ENCODE data around the gene RLN2. TPM values are rescaled to one million over a fixed set of nuclear protein-coding genes. Genes with fewer than 3 reads are reported as not detected.
A peak's percentile ranks its signal among the peaks of the same experiment; 100 is the strongest.

Gene RLN2
- total and polyA plus RNA-seq, 7 experiments from 2014 or later = 0.72 to 7.4 (median 3.0) TPM

DNA sequence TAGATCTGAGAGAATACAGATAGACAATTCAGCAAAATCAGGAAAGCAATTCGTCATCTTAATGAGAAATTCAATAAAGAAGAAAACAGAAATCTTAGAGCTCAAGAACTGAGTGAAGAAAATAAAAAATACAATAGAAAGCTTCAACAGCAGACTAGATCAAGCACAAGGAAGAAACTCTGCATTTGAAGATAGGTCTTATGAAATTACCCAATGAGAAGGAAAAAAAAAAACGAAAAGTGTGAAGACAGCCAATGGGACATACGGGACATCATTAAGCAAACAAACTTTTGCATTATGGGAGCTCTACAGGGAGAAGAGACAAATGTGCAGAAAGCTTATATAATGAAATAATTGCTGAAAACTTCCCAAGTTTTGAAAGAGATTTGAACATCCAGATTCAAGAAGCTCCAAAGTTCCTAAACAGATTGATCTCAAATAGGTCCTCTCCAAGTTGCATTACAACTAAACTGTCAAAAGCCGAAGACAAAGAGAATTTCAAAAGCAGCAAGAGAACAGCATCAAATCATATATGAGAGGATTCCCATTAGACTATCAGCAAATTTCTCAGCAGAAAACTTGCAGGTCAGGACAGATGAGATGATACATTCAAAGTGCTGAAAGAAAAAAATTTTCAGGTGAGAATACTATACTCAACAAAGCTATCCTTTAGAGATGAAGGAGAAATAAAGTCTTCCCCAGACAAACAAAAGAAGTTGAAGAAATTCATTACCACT is 10.8 kb upstream of the RLN2 start:
- intact Hi-C loops (cut with micrococcal nuclease) = no loop called here

DNA sequence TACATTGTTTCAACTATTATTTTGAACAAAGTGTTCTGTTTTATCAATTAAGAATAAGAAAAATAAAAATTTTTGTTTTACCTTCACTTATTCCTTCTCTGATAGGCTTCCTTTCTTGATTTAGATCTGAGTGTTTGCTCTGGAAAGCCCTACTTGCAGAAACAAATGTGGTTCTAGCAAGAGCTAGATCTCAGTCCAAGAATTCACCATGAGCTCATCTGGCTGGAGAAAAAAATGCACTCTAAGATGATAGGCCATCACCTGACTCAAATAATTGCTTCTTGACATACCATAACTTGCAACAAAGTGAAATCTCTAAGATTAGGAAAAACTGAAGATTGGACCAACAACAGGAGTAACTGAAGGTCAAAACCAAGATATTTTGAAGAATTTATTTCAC is 6.3 kb upstream of the RLN2 start:
- H3K4me3 ChIP-seq (ENCODE audit: low read length) = no peak overlapping the region
- peaks cover 0 to 3% of the 10 kb centered on the region in 2 donors for H3K4me1 ChIP-seq (ENCODE audit: control insufficient read depth in 2 of 2, insufficient read depth in 2 of 2, low read length in 2 of 2)
- Mint-ChIP-seq H3K27me3 (peaks cover 0 to 5% (median 0%) of the 10 kb centered on the region in 5 donors), H3K4me3 (no peak overlapping the region), H3K27ac (no peak overlapping the region), H3K36me3 (peaks cover 13 to 48% (median 20%) of the 10 kb centered on the region in 5 donors), H3K4me1 (peaks cover 4 to 21% (median 8%) of the 10 kb centered on the region in 7 donors), H3K9me3 (peaks cover 0 to 18% (median 13%) of the 10 kb centered on the region in 11 donors)
- intact Hi-C loops (cut with micrococcal nuclease) = no loop called here
- POLR2A ChIA-PET = no interaction called here
- DNase-seq (no peak), ATAC-seq (no peak)
- peaks cover 0 to 11% (median 0%) of the 10 kb centered on the region in 3 experiments for H3K36me3 ChIP-seq (ENCODE audit: control insufficient read depth in 2 of 3, insufficient read depth in 3 of 3, low read length in 3 of 3)
- no peak overlapping the region for H3K27ac ChIP-seq (ENCODE audit: low read depth, low read length)
- peaks cover 0 to 21% (median 0%) of the 10 kb centered on the region in 3 experiments for H3K9me3 ChIP-seq (ENCODE audit: control insufficient read depth in 2 of 3, low read length in 3 of 3)
- H3K27me3 ChIP-seq (ENCODE audit: control insufficient read depth in 2 of 2, insufficient read depth in 2 of 2, low read length in 2 of 2) = no peaks in the 10 kb centered on the region
- CTCF ChIA-PET = interaction anchor here (0.6 to 1.0 kb wide), 2 partner anchors 43 to 95 kb away, joined by 3 to 5 read pairs; no protein-coding TSS in a partner anchor

More for the DNA sequence above, 10.8 kb upstream of the RLN2 start:
- H3K27me3 Mint-ChIP-seq = peaks cover 0 to 3% (median 0%) of the 10 kb centered on the region in 5 donors
- CTCF ChIA-PET = no interaction called here
- Histone ChIP-seq H3K9me3 (ENCODE audit: control insufficient read depth in 2 of 3, low read length in 3 of 3) (peaks cover 0 to 22% (median 0%) of the 10 kb centered on the region in 3 experiments), H3K27me3 (ENCODE audit: control insufficient read depth in 2 of 2, insufficient read depth in 2 of 2, low read length in 2 of 2) (no peaks in the 10 kb centered on the region), H3K4me1 (ENCODE audit: control insufficient read depth in 2 of 2, insufficient read depth in 2 of 2, low read length in 2 of 2) (no peaks in the 10 kb centered on the region), H3K4me3 (ENCODE audit: low read length) (no peak overlapping the region), H3K27ac (ENCODE audit: low read depth, low read length) (no peak overlapping the region), H3K36me3 (ENCODE audit: control insufficient read depth in 2 of 3, insufficient read depth in 3 of 3, low read length in 3 of 3) (peaks cover 0 to 11% (median 0%) of the 10 kb centered on the region in 3 experiments)
- peaks cover 0 to 29% (median 16%) of the 10 kb centered on the region in 11 donors for H3K9me3 Mint-ChIP-seq
- ATAC-seq (no peak), DNase-seq (no peak)
- H3K27ac Mint-ChIP-seq = no peak overlapping the region
- peaks cover 0 to 5% (median 0%) of the 10 kb centered on the region in 7 donors for H3K4me1 Mint-ChIP-seq
- no peak overlapping the region for H3K4me3 Mint-ChIP-seq
- peaks cover 13 to 65% (median 42%) of the 10 kb centered on the region in 5 donors for H3K36me3 Mint-ChIP-seq
- POLR2A ChIA-PET = no interaction called here

DNA sequence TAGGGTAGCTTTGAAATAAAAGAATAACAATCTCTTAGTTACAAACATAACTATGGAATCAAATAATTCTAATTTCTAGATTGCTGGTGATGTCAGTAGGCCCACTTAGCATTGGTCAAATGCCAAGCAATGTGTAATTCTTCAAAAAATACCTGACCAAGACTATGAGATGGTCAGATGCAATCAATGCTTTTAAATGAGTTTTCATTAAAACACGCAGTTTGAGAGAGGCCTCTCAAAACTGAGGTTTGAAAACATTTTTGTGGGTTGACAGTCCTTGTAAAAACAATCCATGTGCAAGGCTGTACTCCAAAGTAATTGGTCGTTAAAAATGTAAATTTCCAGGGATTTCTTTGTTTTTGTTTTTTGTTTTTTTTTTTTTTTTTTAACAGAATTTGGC is 1.2 kb upstream of the RLN2 start:
- no peak for DNase-seq
- Histone ChIP-seq H3K36me3 (ENCODE audit: control insufficient read depth in 2 of 3, insufficient read depth in 3 of 3, low read length in 3 of 3) (no peaks in the 10 kb centered on the region), H3K9me3 (ENCODE audit: control insufficient read depth in 2 of 3, low read length in 3 of 3) (no peaks in the 10 kb centered on the region), H3K4me1 (ENCODE audit: control insufficient read depth in 2 of 2, insufficient read depth in 2 of 2, low read length in 2 of 2) (peaks cover 7 to 13% of the 10 kb centered on the region in 2 donors), H3K27me3 (ENCODE audit: control insufficient read depth in 2 of 2, insufficient read depth in 2 of 2, low read length in 2 of 2) (no peaks in the 10 kb centered on the region), H3K4me3 (ENCODE audit: low read length) (no peak overlapping the region), H3K27ac (ENCODE audit: low read depth, low read length) (no peak overlapping the region)
- ChIA-PET CTCF (no interaction called here), POLR2A (no interaction called here)
- H3K4me3 Mint-ChIP-seq = no peak overlapping the region
- H3K4me1 Mint-ChIP-seq = peaks cover 18 to 45% (median 27%) of the 10 kb centered on the region in 7 donors
- peaks cover 0 to 2% (median 0%) of the 10 kb centered on the region in 5 donors for H3K27me3 Mint-ChIP-seq
- H3K9me3 Mint-ChIP-seq = no peaks in the 10 kb centered on the region
- intact Hi-C loops (cut with micrococcal nuclease) = loop anchor here in 1 of 2 donors (2.0 to 10.0 kb wide), 2 partner anchors 31 to 279 kb away; no protein-coding TSS in a partner anchor
- peak overlapping the region in 1 of 9 donors; percentile 77 for H3K27ac Mint-ChIP-seq
- ATAC-seq = no peak
- H3K36me3 Mint-ChIP-seq = peaks cover 0 to 13% (median 0%) of the 10 kb centered on the region in 5 donors

DNA sequence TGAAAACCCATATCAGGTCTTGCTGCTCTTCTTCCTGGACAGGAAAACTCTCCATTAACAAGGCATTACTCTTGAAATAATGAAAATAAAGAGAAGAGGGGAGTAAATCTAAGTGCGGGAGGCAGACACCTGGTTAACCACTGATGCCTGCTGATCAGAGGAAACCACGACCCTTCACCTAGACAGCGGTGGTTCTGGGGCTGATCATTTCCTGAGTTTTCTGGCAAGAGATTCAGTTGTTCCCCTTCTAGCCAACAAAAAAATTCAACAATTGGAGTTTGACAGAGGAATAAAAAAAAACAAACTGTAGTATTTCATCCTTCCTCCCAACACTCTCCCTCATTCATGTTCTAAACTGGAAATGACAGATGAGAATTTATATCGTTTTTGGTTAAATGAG is 3.0 kb downstream of the RLN2 start:
- intact Hi-C loops (cut with micrococcal nuclease) = loop anchor here (2.0 to 10.0 kb wide), 3 partner anchors 36 to 283 kb away; partner anchors contain the start of genes PLGRKT (in 1 of the 2) and RLN1 (in 1 of the 2)
- Histone ChIP-seq H3K4me1 (ENCODE audit: control insufficient read depth in 2 of 2, insufficient read depth in 2 of 2, low read length in 2 of 2) (peaks cover 7 to 11% of the 10 kb centered on the region in 2 donors), H3K36me3 (ENCODE audit: control insufficient read depth in 2 of 3, insufficient read depth in 3 of 3, low read length in 3 of 3) (no peaks in the 10 kb centered on the region), H3K27ac (ENCODE audit: low read depth, low read length) (no peak overlapping the region), H3K4me3 (ENCODE audit: low read length) (no peak overlapping the region), H3K9me3 (ENCODE audit: control insufficient read depth in 2 of 3, low read length in 3 of 3) (no peaks in the 10 kb centered on the region), H3K27me3 (ENCODE audit: control insufficient read depth in 2 of 2, insufficient read depth in 2 of 2, low read length in 2 of 2) (no peaks in the 10 kb centered on the region)
- Mint-ChIP-seq H3K36me3 (peaks cover 0 to 22% (median 14%) of the 10 kb centered on the region in 5 donors), H3K27ac (peak overlapping the region in 7 of 9 donors; percentile 52 to 91 (median 78)), H3K9me3 (peaks cover 0 to 16% (median 5%) of the 10 kb centered on the region in 11 donors), H3K4me3 (peak overlapping the region; percentile 5 to 80 (median 69)), H3K27me3 (no peaks in the 10 kb centered on the region), H3K4me1 (peaks cover 15 to 40% (median 25%) of the 10 kb centered on the region in 7 donors)
- DNase-seq = peak in 6 of 9 donors; percentile 16 to 34 (median 21)
- POLR2A ChIA-PET = interaction anchor here (0.7 kb wide), 1 partner anchor 135 kb away, joined by 4 read pairs; no protein-coding TSS in a partner anchor
- CTCF ChIA-PET = interaction anchor here (0.9 kb wide), 1 partner anchor 97 kb away, joined by 3 read pairs; no protein-coding TSS in a partner anchor
- ATAC-seq = no peak

DNA sequence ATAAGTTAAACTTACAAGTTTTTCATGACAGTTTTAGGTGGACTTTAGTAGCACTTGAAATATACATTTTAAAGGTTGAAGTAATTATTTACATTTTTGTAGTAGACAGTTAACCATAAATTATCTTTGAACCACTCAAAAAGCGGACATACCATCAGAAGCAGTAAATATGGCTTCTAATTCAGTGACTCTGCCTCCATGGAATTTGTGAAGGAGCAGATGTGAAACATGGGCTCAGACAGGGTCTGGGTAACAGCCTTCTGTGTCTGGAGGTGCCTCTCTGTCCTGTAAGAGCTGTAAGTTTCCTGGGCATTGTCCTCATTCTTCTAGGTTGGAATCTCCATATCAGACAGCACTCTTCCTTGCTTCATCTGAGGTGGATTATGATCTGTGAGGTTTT is 12.4 kb downstream of the RLN2 start:
- H3K27ac ChIP-seq (ENCODE audit: low read depth, low read length) = no peak overlapping the region
- no peak overlapping the region for H3K4me3 Mint-ChIP-seq
- intact Hi-C loops (cut with micrococcal nuclease) = no loop called here
- no peaks in the 10 kb centered on the region for H3K27me3 ChIP-seq (ENCODE audit: control insufficient read depth in 2 of 2, insufficient read depth in 2 of 2, low read length in 2 of 2)
- ATAC-seq = no peak
- peaks cover 0 to 28% (median 0%) of the 10 kb centered on the region in 5 donors for H3K27me3 Mint-ChIP-seq
- DNase-seq = no peak
- no peaks in the 10 kb centered on the region for H3K9me3 ChIP-seq (ENCODE audit: control insufficient read depth in 2 of 3, low read length in 3 of 3)
- H3K36me3 ChIP-seq (ENCODE audit: control insufficient read depth in 2 of 3, insufficient read depth in 3 of 3, low read length in 3 of 3) = no peaks in the 10 kb centered on the region
- no peaks in the 10 kb centered on the region for H3K4me1 ChIP-seq (ENCODE audit: control insufficient read depth in 2 of 2, insufficient read depth in 2 of 2, low read length in 2 of 2)
- H3K9me3 Mint-ChIP-seq = peaks cover 13 to 68% (median 32%) of the 10 kb centered on the region in 11 donors
- ChIA-PET POLR2A (interaction anchor here (0.6 kb wide), 1 partner anchor 168 kb away, joined by 3 read pairs; no protein-coding TSS in a partner anchor), CTCF (no interaction called here)
- H3K4me3 ChIP-seq (ENCODE audit: low read length) = no peak overlapping the region
- H3K36me3 Mint-ChIP-seq = peaks cover 8 to 53% (median 42%) of the 10 kb centered on the region in 5 donors
- H3K27ac Mint-ChIP-seq = no peak overlapping the region
- H3K4me1 Mint-ChIP-seq = no peaks in the 10 kb centered on the region

DNA sequence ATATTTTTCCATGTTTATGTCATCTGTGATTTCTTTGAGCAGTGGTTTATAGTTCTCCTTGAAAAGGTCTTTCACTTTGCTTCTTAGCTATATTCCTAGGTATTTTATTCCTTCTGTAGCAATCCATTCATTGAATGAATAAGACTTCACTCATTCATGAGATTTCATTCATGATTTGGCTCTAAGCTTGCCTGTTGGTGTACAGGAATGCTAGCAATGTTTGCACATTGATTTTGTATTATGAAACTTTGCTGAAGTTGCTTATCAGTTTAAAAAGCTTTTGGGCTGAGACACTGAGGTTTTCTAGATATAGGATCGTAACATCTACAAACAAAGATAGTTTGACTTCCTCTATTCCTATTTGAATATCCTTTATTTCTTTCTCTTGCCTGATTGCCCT is 15.9 kb downstream of the RLN2 start:
- Histone ChIP-seq H3K9me3 (ENCODE audit: control insufficient read depth in 2 of 3, low read length in 3 of 3) (no peaks in the 10 kb centered on the region), H3K27ac (ENCODE audit: low read depth, low read length) (no peak overlapping the region), H3K4me1 (ENCODE audit: control insufficient read depth in 2 of 2, insufficient read depth in 2 of 2, low read length in 2 of 2) (no peaks in the 10 kb centered on the region), H3K27me3 (ENCODE audit: control insufficient read depth in 2 of 2, insufficient read depth in 2 of 2, low read length in 2 of 2) (no peaks in the 10 kb centered on the region), H3K36me3 (ENCODE audit: control insufficient read depth in 2 of 3, insufficient read depth in 3 of 3, low read length in 3 of 3) (no peaks in the 10 kb centered on the region), H3K4me3 (ENCODE audit: low read length) (no peak overlapping the region)
- H3K36me3 Mint-ChIP-seq = peaks cover 4 to 28% (median 12%) of the 10 kb centered on the region in 5 donors
- ChIA-PET POLR2A (no interaction called here), CTCF (interaction anchor here (0.7 kb wide), 1 partner anchor 13 kb away, joined by 3 read pairs; no protein-coding TSS in a partner anchor)
- H3K27ac Mint-ChIP-seq = peak overlapping the region in 1 of 9 donors; percentile 27
- H3K9me3 Mint-ChIP-seq = peaks cover 4 to 40% (median 17%) of the 10 kb centered on the region in 11 donors
- peaks cover 0 to 33% (median 0%) of the 10 kb centered on the region in 5 donors for H3K27me3 Mint-ChIP-seq
- intact Hi-C loops (cut with micrococcal nuclease) = no loop called here
- H3K4me1 Mint-ChIP-seq = peaks cover 0 to 7% (median 0%) of the 10 kb centered on the region in 7 donors
- no peak for ATAC-seq
- no peak for DNase-seq
- H3K4me3 Mint-ChIP-seq = no peak overlapping the region
